BJ (cell line): ENCODE results near the gene BICDL2. TPM values are rescaled to one million over a fixed set of nuclear protein-coding genes. Genes with fewer than 3 reads are reported as not detected.

Experiments
- CTCF ChIA-PET: fragments of 350-600 bp; formaldehyde crosslinking; extraction: SDS; loops from one replicate; lab custom pipeline; 2021; ENCODE audit warnings: antibody characterized with exemption, inconsistent platforms; lab: Yijun Ruan, JAX
- POLR2A ChIA-PET: fragments of 300-600 bp; sonication (Branson Sonifier 250); formaldehyde crosslinking; extraction: SDS; loops from one replicate; lab custom pipeline; 2021; ENCODE audit warnings: antibody characterized with exemption; lab: Charles Lee
- DNase-seq: peaks from one replicate; pipeline ENCODE4 v3.0.0-alpha.2; 2011; ENCODE audit warnings: low read depth
- H3K27me3 ChIP-seq: 2 replicates; pipeline ENCODE4 v1.6.0; 2011; ENCODE audit warnings: low read length; ENCODE audit not compliant: control insufficient read depth, insufficient read depth
- H3K36me3 ChIP-seq: 2 replicates; pipeline ENCODE4 v1.5.1; 2011; ENCODE audit warnings: low read length; ENCODE audit not compliant: control insufficient read depth, insufficient read depth
- H3K4me3 ChIP-seq: 2 replicates; pipeline ENCODE4 v1.5.1; 2011; ENCODE audit warnings: low read depth, mild to moderate bottlenecking, control low read depth, low read length
- CTCF ChIP-seq: IDR thresholded peaks from 2 replicates; pipeline ENCODE4 v1.5.1; 2011; ENCODE audit warnings: low read depth, mild to moderate bottlenecking, control low read depth, inconsistent platforms, low read length, moderate library complexity; ENCODE audit not compliant: insufficient read depth
- polyA plus RNA-seq: library from polyadenylated mRNA; depleted of rRNA; stranded (reverse); fragments of >200 nt; gene quantifications from 2 replicates; pipeline ENCODE4 v1.2.3, GENCODE V29; 2011

BICDL2 gene
- polyA plus RNA-seq, 1 experiment: 0.04 TPM

- no peak for DNase-seq
- Histone ChIP-seq H3K36me3 (no peaks in the 10 kb centered on the region), H3K4me3 (no peak overlapping the region), H3K27me3 (no peaks in the 10 kb centered on the region)
- ChIA-PET POLR2A (no interaction called here), CTCF (interaction anchor here (1.1 to 3.1 kb wide), 10 partner anchors 11 to 109 kb away, joined by 3 to 56 read pairs (median 8); no protein-coding TSS in a partner anchor)
- no peak for TF ChIP-seq CTCF
Observed at GRCh38 chr16:3060339-3061127, 23.8 kb upstream of the BICDL2 start.

- Histone ChIP-seq H3K4me3 (peak overlapping the region; percentile 98), H3K36me3 (no peaks in the 10 kb centered on the region), H3K27me3 (no peaks in the 10 kb centered on the region)
- no peak for TF ChIP-seq CTCF
- ChIA-PET CTCF (interaction anchor here (0.6 to 3.1 kb wide), 21 partner anchors 11 to 109 kb away, joined by 3 to 56 read pairs (median 7); partner anchors contain the start of gene ZNF213), POLR2A (no interaction called here)
- no peak for DNase-seq
Observed at GRCh38 chr16:3059723-3060242, 23.0 kb upstream of the BICDL2 start.

GRCh38 chr16:3059041-3059722 is 22.4 kb upstream of the BICDL2 start:
- Histone ChIP-seq H3K36me3 (no peaks in the 10 kb centered on the region), H3K4me3 (peak overlapping the region; percentile 98), H3K27me3 (no peaks in the 10 kb centered on the region)
- ChIA-PET CTCF (interaction anchor here (0.6 to 3.1 kb wide), 33 partner anchors 10 to 310 kb away, joined by 3 to 56 read pairs (median 5); partner anchors contain the start of genes BICDL2, ZNF213 and ZSCAN10), POLR2A (no interaction called here)
- TF ChIP-seq CTCF: peak; percentile 51
- DNase-seq: peak; percentile 41

- no peak; the same call in none of the 2 replicates for TF ChIP-seq CTCF
- H3K4me3 ChIP-seq: peak overlapping the region; percentile 98
- CTCF ChIA-PET: interaction anchor here (0.6 to 3.1 kb wide), 25 partner anchors 9 to 311 kb away, joined by 3 to 56 read pairs (median 7); partner anchors contain the start of genes BICDL2, ZNF213 and ZSCAN10
- POLR2A ChIA-PET: no interaction called here
- DNase-seq: no peak
- no peaks in the 10 kb centered on the region for H3K36me3 ChIP-seq
- no peaks in the 10 kb centered on the region for H3K27me3 ChIP-seq
Observed at GRCh38 chr16:3058139-3059030, 21.6 kb upstream of the BICDL2 start.
